Fibroblast of the aortic adventitia (primary cell): Measurements from ENCODE around the gene ZNF500. TPM values are rescaled to one million over a fixed set of nuclear protein-coding genes. Genes with fewer than 3 reads are reported as not detected.

Experiments used
- DNase-seq: peaks from one replicate; pipeline ENCODE4 v3.0.0-alpha.2; 2010; ENCODE audit warnings: low read depth
- H3K4me3 ChIP-seq: 2 replicates; pipeline ENCODE4 v1.5.1; 2011; ENCODE audit warnings: low read depth, mild to moderate bottlenecking, control low read depth, low read length, moderate library complexity
- CTCF ChIP-seq: IDR thresholded peaks from 2 replicates; pipeline ENCODE4 v1.5.1; 2011; ENCODE audit warnings: mild to moderate bottlenecking, low read length, control low read depth, inconsistent platforms; ENCODE audit not compliant: insufficient read depth
- total RNA-seq: library from RNA; depleted of rRNA; stranded (reverse); fragments of >200 nt; gene quantifications from 2 replicates; pipeline ENCODE4 v1.2.3, GENCODE V29; 2012; ENCODE audit warnings: low replicate concordance

Gene ZNF500
- total RNA-seq, 1 donor = 8.3 TPM

DNA sequence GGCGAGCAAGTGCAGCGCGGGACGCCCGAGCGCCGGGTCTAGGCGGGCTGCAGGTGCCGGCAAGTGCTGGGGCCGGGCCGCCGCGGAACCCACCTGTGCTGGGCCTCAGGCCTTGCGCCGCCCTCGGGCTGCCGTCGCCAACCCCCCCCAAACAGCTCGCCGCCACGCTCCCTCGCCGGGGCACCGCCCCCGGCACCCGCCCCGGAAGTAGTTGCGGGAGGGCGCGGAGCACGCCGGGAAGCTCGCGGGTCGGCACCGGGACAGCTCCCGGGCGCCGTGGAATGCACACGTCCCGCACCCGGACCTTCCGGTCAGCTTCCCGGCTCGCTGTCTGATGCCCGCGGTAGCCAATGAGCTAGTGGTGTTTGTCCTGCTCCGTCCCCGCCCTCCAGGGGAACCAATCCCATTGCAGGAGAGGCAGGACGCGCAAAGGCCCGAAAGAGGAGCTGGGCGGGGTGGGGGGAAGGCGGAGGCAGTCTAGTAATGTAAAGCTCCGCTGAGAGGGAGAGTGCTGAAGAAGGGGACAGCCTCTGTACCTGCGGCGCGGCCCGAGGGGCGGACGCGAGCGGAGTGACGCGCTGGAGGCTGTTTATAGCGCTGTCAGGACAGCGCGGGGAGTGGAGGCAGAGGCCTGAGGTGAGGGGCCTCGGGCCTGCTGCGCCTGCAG lies 32.8 kb downstream of the ZNF500 start, which contains the start of the genes ANKS3 and DNAAF8:
Gene ANKS3, minus strand, starts transcription at position 209 of the 667 bp plus-strand sequence. CDS start 4,122 bp downstream, outside the sequence.
Gene DNAAF8, plus strand, starts transcription at position 475 of the 667 bp plus-strand sequence. CDS start 1,978 bp downstream, outside the sequence.
- DNase-seq = peak; percentile 96
- no peak for TF ChIP-seq CTCF

DNA sequence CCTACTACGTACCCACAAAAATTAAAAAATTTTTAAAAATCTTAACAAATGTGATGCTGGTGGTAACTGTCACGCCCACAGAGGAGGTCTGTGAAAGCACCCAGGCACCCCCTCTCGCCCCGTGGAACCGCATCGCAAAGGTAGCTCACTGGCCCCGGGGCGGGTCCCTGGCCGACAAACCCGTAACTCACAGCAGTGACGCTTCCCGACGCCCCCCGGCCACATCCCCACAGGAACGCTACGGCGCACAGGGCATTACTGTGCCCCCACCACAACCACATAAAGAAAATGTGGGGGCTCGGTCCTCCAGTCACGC lies 33.3 kb downstream of the ZNF500 start:
- no peak for DNase-seq
- H3K4me3 ChIP-seq = peak overlapping the region; percentile 93
- TF ChIP-seq CTCF = no peak

More for the DNA sequence above, 32.8 kb downstream of the ZNF500 start, which contains the start of the genes ANKS3 and DNAAF8:
- peak within 1 kb of the TSS; percentile 93 for H3K4me3 ChIP-seq

- H3K4me3 ChIP-seq = peak overlapping the region; percentile 93
- DNase-seq = no peak
- no peak for TF ChIP-seq CTCF
Measured at GRCh38 chr16:4733211-4733742, 33.7 kb downstream of the ZNF500 start.

DNA sequence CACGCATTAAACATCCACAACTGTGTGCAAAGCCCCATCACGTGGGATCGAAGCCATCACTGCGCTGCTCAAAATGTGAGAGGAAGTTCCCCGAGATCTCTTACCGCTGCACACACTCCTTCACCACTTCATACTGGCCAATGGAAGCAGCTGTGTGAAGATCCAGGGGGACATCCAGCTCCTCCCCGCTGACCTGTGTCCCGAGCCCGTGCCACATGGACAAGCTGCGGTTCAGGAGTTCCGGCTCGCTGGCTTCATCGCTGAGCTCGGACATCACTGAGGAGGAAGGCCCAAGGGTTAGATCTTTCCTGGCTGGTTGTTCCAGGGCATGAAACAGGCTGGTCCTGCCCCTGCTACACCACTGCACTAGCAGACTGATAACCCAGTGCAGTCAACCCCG lies 37.1 kb downstream of the ZNF500 start:
- TF ChIP-seq CTCF = no peak
- no peak for DNase-seq
- no peak overlapping the region for H3K4me3 ChIP-seq

GRCh38 chr16:4728676-4729075 lies 38.3 kb downstream of the ZNF500 start:
- DNase-seq = no peak
- no peak for TF ChIP-seq CTCF

DNA sequence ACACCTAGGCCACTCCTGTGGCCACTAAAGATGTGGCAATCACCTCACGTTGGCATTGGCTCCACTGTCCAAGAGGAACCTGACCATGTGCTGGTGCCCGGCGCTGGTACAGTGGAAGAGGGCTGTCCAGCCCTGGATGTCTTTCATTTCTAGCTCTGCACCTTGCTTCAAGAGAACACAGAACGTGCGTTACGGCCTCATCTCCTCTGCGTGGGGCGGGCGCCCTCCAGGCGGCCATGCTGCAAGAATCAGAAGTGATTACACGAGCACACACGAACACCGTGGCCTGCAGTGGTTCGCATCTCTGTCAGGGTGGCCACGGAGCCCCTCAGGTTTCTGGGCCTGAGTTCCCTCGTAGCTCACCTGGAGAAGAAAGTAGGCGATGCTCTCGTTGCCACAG lies 40.3 kb downstream of the ZNF500 start:
- no peak for TF ChIP-seq CTCF
- no peak for DNase-seq

More at GRCh38 chr16:4728676-4729075, 38.3 kb downstream of the ZNF500 start:
- H3K4me3 ChIP-seq = no peak overlapping the region

More for the DNA sequence above, 40.3 kb downstream of the ZNF500 start:
- H3K4me3 ChIP-seq = no peak overlapping the region
